Measurements from ENCODE around the gene PTH2R. TPM values are rescaled to one million over a fixed set of nuclear protein-coding genes. Genes with fewer than 3 reads are reported as not detected.

Gene PTH2R
- total and polyA plus RNA-seq, 2 of the 4 experiments (the other 2 are of a cell fraction), result under 0.01 TPM; not detected in 1

DNA sequence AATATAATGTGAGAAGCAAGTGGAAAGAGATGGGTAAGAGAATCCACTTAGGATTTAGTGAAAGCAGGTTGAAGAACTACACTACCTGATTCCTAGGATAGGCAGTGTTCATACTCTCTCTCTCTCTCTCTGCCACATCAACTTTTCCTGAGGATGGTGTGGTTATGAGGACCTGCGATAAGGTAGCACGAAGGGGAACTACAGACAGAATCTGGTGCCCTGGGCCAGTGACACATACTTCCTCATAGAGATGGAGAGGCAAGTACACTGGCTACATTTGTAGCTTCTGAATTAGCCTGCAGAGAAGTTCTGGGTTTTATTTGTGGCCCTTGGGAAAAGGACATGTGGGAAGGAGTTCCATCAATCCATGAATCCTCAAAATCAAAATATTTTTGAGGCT, 44.5 kb downstream of the PTH2R start:
- H2BK15ac ChIP-seq (ENCODE audit: low read depth, low read length), result no peak overlapping the region
- H4K8ac ChIP-seq (ENCODE audit: low read depth in 2 of 2, low read length in 2 of 2), result no peak overlapping the region
- H3K9ac ChIP-seq (ENCODE audit: low read depth, low read length), result no peak overlapping the region
- H3K9me3 ChIP-seq (ENCODE audit: control insufficient read depth, insufficient read depth, low read length), result no peaks in the 10 kb centered on the region
- H3K4me1 ChIP-seq (ENCODE audit: control insufficient read depth, insufficient read depth, low read length), result no peaks in the 10 kb centered on the region
- dilution Hi-C loops (cut with HindIII; ENCODE audit: low sequenced_read_pairs, unreplicated experiment), result no loop called here
- no peak overlapping the region for H4K91ac ChIP-seq (ENCODE audit: insufficient read depth, low read depth, low read length)
- H3K18ac ChIP-seq (ENCODE audit: low read depth, low read length), result no peak overlapping the region
- H3K27ac ChIP-seq (ENCODE audit: insufficient read depth, low read length), result no peak overlapping the region
- no peak for ATAC-seq (ENCODE audit: low read depth)
- no TSS peak for BruUV-seq (replicated peaks)
- H2BK5ac ChIP-seq (ENCODE audit: low read depth, low read length, poor library complexity, severe bottlenecking), result no peak overlapping the region
- H2AFZ ChIP-seq (replicated peaks; ENCODE audit: low read length, poor library complexity), result no peak overlapping the region
- TF ChIP-seq CHD1 (IDR thresholded peaks at IDR 0.05; ENCODE audit: low read depth, low read length) (no peak), BHLHE40 (IDR thresholded peaks at IDR 0.05; ENCODE audit: low read depth, low read length) (no peak), MXI1 (IDR thresholded peaks at IDR 0.05; ENCODE audit: borderline replicate concordance, low read depth, low read length) (no peak), RAD21 (IDR thresholded peaks at IDR 0.05; ENCODE audit: low read length) (no peak)
- WGBS, 2 experiments (ENCODE audit: extremely low coverage in 2 of 2, insufficient read length in 1 of 2), result no CpG with 5 or more reads among the region's 2 CpGs
- no peak overlapping the region for H2AK9ac ChIP-seq (replicated peaks; ENCODE audit: low read depth, low read length, poor library complexity)
- in situ Hi-C loops (cut with MboI; ENCODE audit: low sequenced_read_pairs), result no loop called here
- H3K23ac ChIP-seq (ENCODE audit: low read depth, low read length), result no peak overlapping the region
- H3K56ac ChIP-seq (ENCODE audit: extremely low read depth, insufficient read depth, low read length), result no peak overlapping the region
- H4K5ac ChIP-seq (ENCODE audit: low read depth, low read length), result no peak overlapping the region
- intact Hi-C loops (cut with micrococcal nuclease), result no loop called here
- H3K4me3 ChIP-seq (ENCODE audit: insufficient read depth, low read depth, low read length), result no peak overlapping the region
- H2BK20ac ChIP-seq (ENCODE audit: low read depth, low read length), result no peak overlapping the region
- H3K4ac ChIP-seq (ENCODE audit: low read depth, low read length), result no peak overlapping the region
- H3K27me3 ChIP-seq (ENCODE audit: control insufficient read depth, insufficient read depth, low read length), result no peaks in the 10 kb centered on the region
- no peaks in the 10 kb centered on the region for H4K20me1 ChIP-seq (ENCODE audit: insufficient read depth, low read length)
- no peak overlapping the region for H3K14ac ChIP-seq (replicated peaks; ENCODE audit: low read depth, low read length)
- no peaks in the 10 kb centered on the region for H3K9me1 ChIP-seq (ENCODE audit: insufficient read depth, low read length)
- no peak overlapping the region for H2BK120ac ChIP-seq (ENCODE audit: low read depth, low read length)
- ChIA-PET CTCF (no interaction called here), POLR2A (ENCODE audit: unreplicated experiment) (no interaction called here)
- H3K79me1 ChIP-seq (ENCODE audit: low read depth in 1 of 2, low read length in 2 of 2), result no peaks in the 10 kb centered on the region
- DNase-seq, result no peak
- no peak overlapping the region for H2AK5ac ChIP-seq (ENCODE audit: low read depth, low read length)
- H3K36me3 ChIP-seq (ENCODE audit: control insufficient read depth, insufficient read depth, low read length), result no peaks in the 10 kb centered on the region
- H3K4me2 ChIP-seq (ENCODE audit: low read depth, low read length), result no peak overlapping the region

All from IMR-90 (cell line).